Muscle of arm (tissue), 12 donors: ENCODE data around the gene MIA. TPM values are rescaled to one million over a fixed set of nuclear protein-coding genes. Genes with fewer than 3 reads are reported as not detected.
"Not testable (repeated sequence)": the region's sequence is repeated elsewhere in the genome, so short reads cannot be mapped to it uniquely, and the experiment has no call there.

Experiments used
- DNase-seq: peaks from one replicate; pipeline ENCODE4 v3.0.0-alpha.2; 2013
- polyA plus RNA-seq, 12 donors: library from polyadenylated mRNA; unstranded; fragments of 120-200 nt; gene quantifications; one replicate each; pipeline ENCODE4 v1.2.1, GENCODE V29; 2013; ENCODE audit not compliant: insufficient read length in 12 of 12

The MIA gene
- polyA plus RNA-seq, 12 donors = 1.2 to 3.3 (median 1.6) TPM; not detected in 3

DNA sequence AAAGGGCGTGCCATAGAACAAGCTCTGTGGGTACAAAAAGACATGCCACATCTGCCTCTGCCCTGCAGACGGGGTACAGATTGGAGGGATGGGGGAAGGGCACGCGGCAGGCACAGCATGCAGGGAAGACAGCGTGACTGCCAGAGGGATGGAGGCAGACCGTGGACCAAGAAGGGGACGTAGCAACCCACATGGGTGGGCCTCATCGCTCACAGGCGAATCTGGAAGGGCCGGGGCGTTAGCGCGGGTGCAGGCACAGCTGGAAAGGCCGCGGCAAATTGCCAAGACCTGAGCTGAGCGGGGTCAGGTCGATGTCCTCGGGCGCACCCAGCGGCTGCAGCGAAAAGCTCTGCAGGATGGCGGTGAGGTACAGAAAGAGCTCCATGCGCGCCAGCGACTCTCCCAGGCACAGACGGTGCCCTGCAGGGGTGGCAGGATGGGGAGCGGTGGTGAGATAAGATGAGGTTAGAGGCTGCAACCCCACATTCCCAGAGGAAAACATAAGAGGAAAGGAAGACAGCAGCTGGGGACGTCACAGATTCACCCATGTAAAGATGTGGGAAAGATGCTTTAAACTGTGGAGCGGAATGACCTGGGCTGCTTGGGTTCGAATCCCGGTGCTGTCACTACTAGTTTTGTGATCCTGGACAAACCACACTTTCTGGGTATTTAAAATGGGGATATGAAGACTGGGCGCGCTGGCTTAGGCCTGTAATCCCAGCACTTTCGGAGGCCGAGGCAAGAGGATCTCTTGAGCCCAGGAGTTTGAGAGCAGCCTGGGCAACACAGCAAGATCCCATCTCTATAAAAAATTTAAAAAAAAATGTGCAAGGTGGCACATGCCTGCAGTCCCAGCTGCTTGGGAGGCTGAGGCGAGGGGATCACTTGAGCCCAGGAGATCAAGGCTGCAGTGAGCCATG is 43.4 kb downstream of the MIA start:
- DNase-seq = not testable (repeated sequence)

DNA sequence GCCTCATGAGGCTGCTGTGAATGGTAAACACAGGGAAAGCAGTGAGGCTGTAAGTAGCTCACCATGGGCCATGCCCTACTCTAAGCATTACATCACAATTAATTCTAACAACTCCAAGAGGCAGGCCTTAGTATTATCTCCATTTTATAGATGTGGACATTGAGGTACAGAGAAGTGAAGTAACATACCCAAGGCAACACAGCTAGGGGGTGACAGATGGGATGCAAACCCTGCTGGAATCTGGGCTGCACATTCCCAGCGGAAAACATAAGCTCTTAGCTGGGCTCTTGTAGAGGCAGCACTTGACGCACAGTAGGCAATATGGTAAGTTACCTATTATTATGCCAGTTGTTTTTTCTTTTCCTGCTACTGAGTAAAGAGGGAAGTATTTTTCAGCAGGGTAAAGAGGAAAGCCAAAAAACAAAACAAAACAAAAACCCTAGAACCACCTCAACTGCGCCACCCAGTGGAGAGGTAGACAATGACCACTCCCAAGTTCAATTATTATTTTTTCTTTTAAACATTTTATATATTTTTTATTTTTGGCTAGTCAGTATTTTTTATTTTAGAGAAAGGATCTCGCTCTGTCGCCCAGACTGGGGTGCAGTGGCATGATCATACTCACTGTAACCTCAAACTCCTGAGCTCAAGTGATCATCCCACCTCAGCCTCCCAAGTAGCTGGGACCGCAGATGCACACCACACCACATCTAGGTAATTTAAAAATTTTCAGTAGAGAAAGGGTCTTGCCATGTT is 44.3 kb downstream of the MIA start:
- DNase-seq = not testable (repeated sequence)

DNA sequence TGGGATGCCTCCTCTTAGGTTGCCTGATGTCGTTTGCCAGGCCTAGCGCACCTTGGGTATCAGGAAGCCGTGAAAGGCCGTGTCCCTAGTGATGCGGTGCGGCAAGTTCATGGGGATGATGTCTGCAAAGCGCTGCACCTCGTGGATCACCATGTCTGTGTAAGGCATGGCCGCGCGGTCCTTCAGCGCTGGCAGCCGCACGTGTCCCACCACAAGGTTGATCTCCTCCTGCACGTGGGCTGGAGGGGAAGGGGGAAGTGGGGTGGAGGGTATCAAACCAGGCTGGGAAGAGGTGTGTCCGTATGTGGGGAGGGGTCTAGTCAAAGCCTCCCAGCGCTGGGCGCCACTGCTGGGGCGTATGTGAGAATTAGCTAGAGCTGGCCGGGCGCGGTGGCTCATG is 46.8 kb downstream of the MIA start:
- no peak for DNase-seq

DNA sequence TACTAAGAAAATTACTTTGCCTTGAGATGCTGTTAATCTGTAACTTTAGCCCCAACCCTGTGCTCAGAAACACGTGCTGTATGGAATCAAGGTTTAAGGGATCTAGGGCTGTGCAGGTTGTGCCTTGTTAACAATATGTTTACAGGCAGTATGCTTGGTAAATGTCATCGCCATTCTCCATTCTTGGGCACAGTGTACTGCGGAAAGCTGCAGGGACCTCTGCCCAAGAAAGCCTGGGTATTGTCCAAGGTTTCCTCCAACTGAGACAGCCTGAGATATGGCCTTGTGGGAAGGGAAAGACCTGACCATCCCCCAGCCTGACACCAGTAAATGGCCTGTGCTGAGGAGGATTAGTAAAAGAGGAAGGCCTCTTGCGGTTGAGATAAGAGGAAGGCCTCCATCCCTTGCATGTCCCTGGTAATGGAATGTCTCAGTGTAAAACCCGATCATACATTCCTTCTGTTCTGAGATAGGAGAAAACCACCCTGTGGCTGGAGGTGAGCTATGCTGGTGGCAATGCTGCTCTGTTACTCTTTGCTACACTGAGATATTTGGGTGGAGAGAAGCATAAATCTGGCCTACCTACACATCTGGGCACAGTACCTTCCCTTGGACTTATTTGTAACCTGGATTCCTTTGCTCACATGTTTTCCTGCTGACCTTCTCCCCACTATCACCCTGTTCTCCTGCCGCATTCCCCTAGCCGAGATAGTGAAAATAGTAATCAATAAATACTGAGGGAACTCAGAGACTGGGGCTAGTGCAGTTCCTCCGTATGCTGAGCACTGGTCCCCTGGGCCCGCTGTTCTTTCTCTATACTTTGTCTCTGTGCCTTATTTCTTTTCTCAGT is 47.6 kb downstream of the MIA start:
- not testable (repeated sequence) for DNase-seq

DNA sequence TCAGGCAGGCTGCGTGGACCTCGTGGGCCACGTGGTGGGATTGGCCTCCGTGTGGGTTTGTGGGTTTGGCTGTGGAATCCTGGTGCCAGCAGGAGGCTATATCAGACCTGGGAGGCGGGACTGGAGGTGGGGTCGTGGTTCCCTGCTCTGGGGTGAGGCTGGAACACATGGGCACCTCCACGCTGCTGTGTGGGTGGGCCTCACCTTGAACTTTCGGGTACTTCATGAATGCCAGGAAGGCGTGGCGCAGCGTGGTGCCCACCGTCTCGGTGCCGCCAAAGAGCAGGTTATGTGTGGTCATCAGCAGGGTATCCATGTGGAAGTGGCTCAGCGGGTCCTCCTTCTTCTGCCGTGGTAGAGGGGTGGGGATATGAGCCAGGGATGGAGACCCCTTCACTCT is 49.6 kb downstream of the MIA start:
- DNase-seq = not testable (repeated sequence)

DNA sequence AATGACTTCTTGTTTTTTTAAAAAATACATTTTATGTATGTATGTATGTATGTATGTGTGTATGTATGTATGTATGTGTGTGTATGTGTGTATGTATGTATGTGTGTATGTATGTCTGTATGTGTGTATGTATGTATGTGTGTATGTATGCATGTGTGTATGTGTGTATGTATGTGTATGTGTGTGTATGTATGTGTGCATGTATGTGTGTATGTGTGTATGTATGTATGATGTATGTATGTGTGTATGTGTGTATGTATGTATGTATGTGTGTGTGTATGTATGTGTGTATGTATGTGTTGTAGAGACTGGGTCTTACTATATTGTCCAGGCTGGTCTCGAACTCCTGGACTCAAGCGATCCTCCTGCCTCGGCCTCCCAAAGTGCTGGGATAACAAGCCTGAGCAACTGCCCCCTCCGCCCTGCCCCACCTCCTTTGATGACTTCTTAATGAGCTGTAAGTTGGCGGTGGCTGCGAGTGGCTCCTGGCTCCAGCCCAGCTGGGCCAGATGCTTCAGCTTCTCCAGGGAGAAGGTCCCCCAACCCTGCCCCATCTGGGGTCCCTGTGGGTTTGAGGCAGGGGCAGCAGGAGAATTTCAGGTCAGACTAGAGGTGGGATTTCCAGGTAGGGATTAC is 50.3 kb downstream of the MIA start:
- DNase-seq = not testable (repeated sequence)

DNA sequence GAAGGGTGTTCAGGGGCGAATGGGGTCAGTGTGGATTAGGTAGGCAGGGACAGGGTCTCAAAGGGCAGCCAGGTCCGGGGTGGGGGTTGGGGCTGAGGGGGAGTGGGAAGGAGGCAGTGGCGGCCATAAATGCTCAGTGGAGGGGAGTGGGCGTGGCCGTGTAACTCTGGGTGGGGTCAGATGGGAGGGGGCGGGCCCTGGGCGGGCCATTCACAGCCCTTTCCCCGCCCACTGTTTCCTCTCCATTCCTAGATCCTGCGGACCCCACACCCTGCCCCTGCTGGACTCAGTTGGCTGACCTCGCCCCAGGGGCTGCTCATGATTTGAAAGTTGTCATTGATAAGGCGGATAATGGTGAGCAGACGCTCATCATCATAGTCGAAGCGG is 51.0 kb downstream of the MIA start:
- DNase-seq = not testable (repeated sequence)

DNA sequence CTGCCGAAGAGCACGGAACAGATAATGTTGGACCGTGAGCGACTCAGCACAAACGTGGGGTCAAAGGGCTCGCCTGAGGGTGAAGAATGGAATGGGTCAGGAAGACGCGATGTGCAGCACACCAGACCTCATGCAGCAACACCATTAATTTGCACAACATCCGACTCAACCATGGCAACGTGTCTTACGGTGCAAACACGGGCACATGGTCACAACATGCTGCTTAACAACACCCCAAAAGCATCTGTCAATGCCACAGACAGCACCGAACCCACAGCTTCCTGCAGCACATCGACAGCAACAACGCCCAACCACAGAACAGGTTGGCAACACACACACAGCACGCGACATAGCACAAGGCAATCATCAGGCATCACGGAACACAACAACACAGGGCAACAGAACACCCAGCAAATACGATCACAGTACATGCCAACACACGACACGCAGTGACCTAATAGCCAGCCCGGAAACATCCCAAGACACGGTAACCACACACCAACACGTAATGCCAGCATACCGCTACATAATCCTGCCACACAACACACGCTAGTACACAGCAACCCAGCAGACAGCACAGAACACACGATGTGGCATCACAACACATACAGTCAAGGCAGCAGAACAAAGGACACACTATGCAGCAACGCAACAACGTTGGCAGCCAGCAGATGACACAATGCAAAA is 51.5 kb downstream of the MIA start:
- DNase-seq = not testable (repeated sequence)

Other genes starting within 250 kb of the MIA start
- 100 to 1,000 TPM in 1 of 12 donors, 10 to 100 TPM in 10, not detected in 1; 12.8 to 160 (median 19.1) TPM for gene SHKBP1, start 198.6 kb upstream of the MIA start, polyA plus RNA-seq
- gene LTBP4, start 174.2 kb upstream of the MIA start, polyA plus RNA-seq = 100 to 1,000 TPM in 11 of 12 donors, not detected in 1; 146 to 328 (median 194) TPM
- gene NUMBL, start 84.9 kb upstream of the MIA start, polyA plus RNA-seq = 100 to 1,000 TPM in 1 of 12 donors, 10 to 100 TPM in 11; 19.9 to 119 (median 26.9) TPM
- 10 to 100 TPM in 11 of 12 donors, not detected in 1; 14.4 to 33.9 (median 18.4) TPM for gene COQ8B, start 58.6 kb upstream of the MIA start, polyA plus RNA-seq
- gene ITPKC, start 58.4 kb upstream of the MIA start, polyA plus RNA-seq = 10 to 100 TPM in 4 of 12 donors, 1 to 10 TPM in 7, not detected in 1; 7.6 to 12.2 (median 9.3) TPM
- gene ACTMAP, start 25.0 kb upstream of the MIA start, polyA plus RNA-seq = 10 to 100 TPM in 4 of 12 donors, 1 to 10 TPM in 7, not detected in 1; 6.3 to 12.1 (median 8.6) TPM
- 100 to 1,000 TPM in 1 of 12 donors, 10 to 100 TPM in 10, not detected in 1; 50.0 to 117 (median 66.6) TPM for gene SNRPA, start 24.3 kb upstream of the MIA start, polyA plus RNA-seq
- 10 to 100 TPM in 1 of 12 donors, 1 to 10 TPM in 9, not detected in 2; 6.3 to 10.5 (median 8.3) TPM for gene RAB4B, start 2.7 kb downstream of the MIA start, polyA plus RNA-seq
- 10 to 100 TPM in 11 of 12 donors, not detected in 1; 28.2 to 82.8 (median 41.5) TPM for gene EGLN2, start 23.7 kb downstream of the MIA start, polyA plus RNA-seq
- gene CYP2A6, start 74.9 kb downstream of the MIA start, polyA plus RNA-seq = under 1 TPM in 3 of 12 donors, not detected in 9; 0.18 to 0.47 (median 0.21) TPM
- gene CYP2A7, start 106.7 kb downstream of the MIA start, polyA plus RNA-seq = under 1 TPM in 4 of 12 donors, not detected in 8; 0.15 to 0.39 (median 0.25) TPM
- under 1 TPM in 2 of 12 donors, not detected in 10; 0.09 TPM for gene CYP2B6, start 215.8 kb downstream of the MIA start, polyA plus RNA-seq